ENCODE data around the gene KLHDC3. TPM values are rescaled to one million over a fixed set of nuclear protein-coding genes. Genes with fewer than 3 reads are reported as not detected.

KLHDC3 gene
- total and polyA plus RNA-seq, 9 of the 15 experiments (the other 6 are each of a cell fraction or from before 2014, with no cell fraction given): 4.5 to 171 (median 107) TPM

GRCh38 chr6:43053545-43054205, 39.6 kb downstream of the KLHDC3 start, which contains the start of gene CUL7 (continued):
- TF ChIP-seq MGA (IDR thresholded peaks at IDR 0.05): no peak
- peak; percentile 91 for TF ChIP-seq ZNF212 (CRISPR knock-in tag; IDR thresholded peaks at IDR 0.05)
- peak; percentile 84 for TF ChIP-seq TAF1 (IDR thresholded peaks at IDR 0.05; ENCODE audit: control insufficient read depth, extremely low read depth, insufficient read depth, low read length, severe bottlenecking)
- peak; percentile 28; the same call in 1 of the 2 replicates for TF ChIP-seq HLTF (IDR thresholded peaks at IDR 0.05)
- peak; percentile 61 for TF ChIP-seq RBBP5 (IDR thresholded peaks at IDR 0.05; ENCODE audit: borderline replicate concordance, insufficient read depth, low read length, poor library complexity, severe bottlenecking)
- TF ChIP-seq ZNF165 (CRISPR knock-in tag; IDR thresholded peaks at IDR 0.05; ENCODE audit: borderline replicate concordance): no peak; the same call in 1 of the 2 replicates
- 0 out of 2 replicates have a peak, but pooled peaks have one; percentile 12 for TF ChIP-seq ZNF197 (CRISPR knock-in tag; IDR thresholded peaks at IDR 0.05; ENCODE audit: low read depth)
- TF ChIP-seq ZBTB33 (CRISPR knock-in tag; IDR thresholded peaks at IDR 0.05): no peak
- TF ChIP-seq BDP1 (IDR thresholded peaks at IDR 0.05; ENCODE audit: insufficient read depth, insufficient read length): no peak
- peak; percentile 35; the same call in 1 of the 2 replicates for TF ChIP-seq ZNF384 (IDR thresholded peaks at IDR 0.05; ENCODE audit: low read depth, low read length)
- TF ChIP-seq BRD4 (IDR thresholded peaks at IDR 0.05): peak; percentile 82; the same call in 1 of the 2 replicates
- no peak for TF ChIP-seq PCBP2 (IDR thresholded peaks at IDR 0.05; ENCODE audit: low read depth, low read length, poor library complexity, severe bottlenecking)
